Measurements from ENCODE around the gene ISX. TPM values are rescaled to one million over a fixed set of nuclear protein-coding genes. Genes with fewer than 3 reads are reported as not detected.

Gene ISX
- total RNA-seq, 1 experiment from 2014 or later: not detected

GRCh38 chr22:35116817-35117216 is 50.9 kb downstream of the ISX start:
- intact Hi-C loops (cut with micrococcal nuclease; ENCODE audit: unreplicated experiment): no loop called here
- ChIA-PET CTCF (no interaction called here), POLR2A (ENCODE audit: low non-redundant PET) (no interaction called here)
- TF ChIP-seq, protein P1, sequence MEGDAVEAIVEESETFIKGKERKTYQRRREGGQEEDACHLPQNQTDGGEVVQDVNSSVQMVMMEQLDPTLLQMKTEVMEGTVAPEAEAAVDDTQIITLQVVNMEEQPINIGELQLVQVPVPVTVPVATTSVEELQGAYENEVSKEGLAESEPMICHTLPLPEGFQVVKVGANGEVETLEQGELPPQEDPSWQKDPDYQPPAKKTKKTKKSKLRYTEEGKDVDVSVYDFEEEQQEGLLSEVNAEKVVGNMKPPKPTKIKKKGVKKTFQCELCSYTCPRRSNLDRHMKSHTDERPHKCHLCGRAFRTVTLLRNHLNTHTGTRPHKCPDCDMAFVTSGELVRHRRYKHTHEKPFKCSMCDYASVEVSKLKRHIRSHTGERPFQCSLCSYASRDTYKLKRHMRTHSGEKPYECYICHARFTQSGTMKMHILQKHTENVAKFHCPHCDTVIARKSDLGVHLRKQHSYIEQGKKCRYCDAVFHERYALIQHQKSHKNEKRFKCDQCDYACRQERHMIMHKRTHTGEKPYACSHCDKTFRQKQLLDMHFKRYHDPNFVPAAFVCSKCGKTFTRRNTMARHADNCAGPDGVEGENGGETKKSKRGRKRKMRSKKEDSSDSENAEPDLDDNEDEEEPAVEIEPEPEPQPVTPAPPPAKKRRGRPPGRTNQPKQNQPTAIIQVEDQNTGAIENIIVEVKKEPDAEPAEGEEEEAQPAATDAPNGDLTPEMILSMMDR (conservative IDR thresholded peaks at IDR 0.05; ENCODE audit: low read depth, low read length): 0 out of 2 replicates have a peak, but pooled peaks have one; percentile 15
- TF ChIP-seq EZH2 (IDR thresholded peaks at IDR 0.05; ENCODE audit: borderline replicate concordance, low read depth, low read length, poor library complexity, severe bottlenecking): no peak
- no peak overlapping the region for H3K4me3 ChIP-seq (ENCODE audit: low read depth, low read length, poor library complexity, severe bottlenecking)
- DNase-seq (ENCODE audit: low spot score): no peak
- H3K9me3 ChIP-seq (ENCODE audit: low read depth, low read length, poor library complexity, severe bottlenecking): no peaks in the 10 kb centered on the region
- H3K4me1 ChIP-seq (ENCODE audit: insufficient read depth, low read length, poor library complexity, severe bottlenecking): no peaks in the 10 kb centered on the region
- no peak overlapping the region for H3K27ac ChIP-seq (ENCODE audit: low read depth, low read length, poor library complexity, severe bottlenecking)
- H3K27me3 ChIP-seq (replicated peaks; ENCODE audit: insufficient read depth, low read depth, low read length, poor library complexity): no peaks in the 10 kb centered on the region
- BruUV-seq (replicated peaks): no TSS peak
- H3K36me3 ChIP-seq (ENCODE audit: insufficient read depth, low read length, poor library complexity, severe bottlenecking): no peaks in the 10 kb centered on the region

- no peaks in the 10 kb centered on the region for H3K9me3 ChIP-seq (ENCODE audit: low read depth, low read length, poor library complexity, severe bottlenecking)
- no peak overlapping the region for H3K27ac ChIP-seq (ENCODE audit: low read depth, low read length, poor library complexity, severe bottlenecking)
- POLR2A ChIA-PET (ENCODE audit: low non-redundant PET): no interaction called here
- TF ChIP-seq, protein P1 (conservative IDR thresholded peaks at IDR 0.05; ENCODE audit: low read depth, low read length): no peak
- no peak for TF ChIP-seq EZH2 (IDR thresholded peaks at IDR 0.05; ENCODE audit: borderline replicate concordance, low read depth, low read length, poor library complexity, severe bottlenecking)
- no peak for DNase-seq (ENCODE audit: low spot score)
- no peaks in the 10 kb centered on the region for H3K36me3 ChIP-seq (ENCODE audit: insufficient read depth, low read length, poor library complexity, severe bottlenecking)
- no peak overlapping the region for H3K4me3 ChIP-seq (ENCODE audit: low read depth, low read length, poor library complexity, severe bottlenecking)
- no peaks in the 10 kb centered on the region for H3K27me3 ChIP-seq (replicated peaks; ENCODE audit: insufficient read depth, low read depth, low read length, poor library complexity)
- intact Hi-C loops (cut with micrococcal nuclease; ENCODE audit: unreplicated experiment): no loop called here
- no peaks in the 10 kb centered on the region for H3K4me1 ChIP-seq (ENCODE audit: insufficient read depth, low read length, poor library complexity, severe bottlenecking)
- BruUV-seq (replicated peaks): no TSS peak
- CTCF ChIA-PET: interaction anchor here (0.7 kb wide), 1 partner anchor 40 kb away, joined by 3 read pairs; no protein-coding TSS in a partner anchor
These were observed 53.5 kb downstream of the ISX start for GRCh38 chr22:35119494-35119893.

DNA sequence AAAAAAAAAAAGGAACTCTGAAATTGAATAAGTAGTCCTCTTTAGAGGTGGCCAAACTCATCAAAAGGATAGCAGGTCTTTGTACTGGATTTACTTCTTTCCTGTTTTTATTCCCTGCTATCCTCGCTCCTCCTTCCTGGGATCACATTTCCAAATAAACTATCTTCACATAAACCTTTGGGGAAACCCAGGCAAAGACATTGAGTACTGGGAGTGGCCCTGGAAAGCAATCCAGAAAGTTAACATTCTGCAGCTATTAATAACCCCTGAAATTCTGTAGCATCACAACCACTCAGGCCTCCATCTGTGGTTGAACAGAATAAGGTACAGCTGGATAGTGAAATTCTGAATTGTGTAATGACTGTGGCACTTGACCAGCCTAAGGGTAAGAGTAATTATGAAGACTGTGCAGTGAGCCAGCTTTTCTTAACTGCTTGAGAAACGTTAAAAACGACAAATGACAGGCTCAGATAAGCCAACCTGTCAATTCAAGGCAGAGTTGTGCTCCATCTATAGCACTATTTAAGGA is 58.8 kb downstream of the ISX start:
- Histone ChIP-seq H3K4me3 (ENCODE audit: low read depth, low read length, poor library complexity, severe bottlenecking) (no peak overlapping the region), H3K4me1 (ENCODE audit: insufficient read depth, low read length, poor library complexity, severe bottlenecking) (no peaks in the 10 kb centered on the region), H3K36me3 (ENCODE audit: insufficient read depth, low read length, poor library complexity, severe bottlenecking) (no peaks in the 10 kb centered on the region), H3K9me3 (ENCODE audit: low read depth, low read length, poor library complexity, severe bottlenecking) (no peaks in the 10 kb centered on the region), H3K27me3 (replicated peaks; ENCODE audit: insufficient read depth, low read depth, low read length, poor library complexity) (peaks cover 37% of the 10 kb centered on the region), H3K27ac (ENCODE audit: low read depth, low read length, poor library complexity, severe bottlenecking) (no peak overlapping the region)
- DNase-seq (ENCODE audit: low spot score): no peak
- POLR2A ChIA-PET (ENCODE audit: low non-redundant PET): no interaction called here
- no peak for TF ChIP-seq EZH2 (IDR thresholded peaks at IDR 0.05; ENCODE audit: borderline replicate concordance, low read depth, low read length, poor library complexity, severe bottlenecking)
- TF ChIP-seq, protein P1 (conservative IDR thresholded peaks at IDR 0.05; ENCODE audit: low read depth, low read length): no peak
- CTCF ChIA-PET: no interaction called here
- BruUV-seq (replicated peaks): no TSS peak
- intact Hi-C loops (cut with micrococcal nuclease; ENCODE audit: unreplicated experiment): no loop called here

Measured in A673 (cell line).